Caco-2 (cell line): Measurements from ENCODE around the gene CHRNA7. TPM values are rescaled to one million over a fixed set of nuclear protein-coding genes. Genes with fewer than 3 reads are reported as not detected.

Experiments used
- BruUV-seq: library from RNA; stranded (reverse); fragments of 400-500 nt; replicated peaks from 2 replicates; lab custom pipeline; 2021; lab: Mats Ljungman, UMichigan
- CTCF ChIA-PET: fragments of 300-600 bp; sonication (Branson Sonifier 250); formaldehyde crosslinking; loops from one replicate; lab custom pipeline; 2022; ENCODE audit warnings: antibody characterized with exemption; lab: Charles Lee
- POLR2A ChIA-PET: fragments of 300-600 bp; sonication (Branson Sonifier 250); formaldehyde crosslinking; loops from one replicate; lab custom pipeline; 2022; ENCODE audit warnings: antibody characterized with exemption; lab: Charles Lee
- DNase-seq, 2 experiments: peaks; one replicate each; pipeline versions ENCODE4 v3.0.0 to v3.0.0-alpha.2; 2020 to 2022
- H3K27me3 ChIP-seq: replicated peaks from 2 replicates; pipeline ENCODE4 v1.6.0; 2011; ENCODE audit warnings: low read length; ENCODE audit not compliant: control insufficient read depth, insufficient read depth
- H3K36me3 ChIP-seq: 2 replicates; pipeline ENCODE4 v1.5.1; 2011; ENCODE audit warnings: low read length; ENCODE audit not compliant: control insufficient read depth, insufficient read depth
- H3K4me1 ChIP-seq: fragments of 250-450 bp; sonication (Bioruptor Pico); 2 replicates; pipeline ENCODE4 v1.5.1; 2020; ENCODE audit warnings: mild to moderate bottlenecking
- H3K4me3 ChIP-seq: 2 replicates; pipeline ENCODE4 v1.5.1; 2011; ENCODE audit warnings: low read depth, mild to moderate bottlenecking, control low read depth, low read length
- H3K9me3 ChIP-seq: fragments of 250-450 bp; sonication (Bioruptor Pico); 2 replicates; pipeline ENCODE4 v1.5.1; 2020; ENCODE audit warnings: mild to moderate bottlenecking, moderate library complexity
- H3K27ac Mint-ChIP-seq: one replicate; pipeline ENCODE4 v1.8.0; 2022; ENCODE audit warnings: mixed read lengths; ENCODE audit not compliant: unreplicated experiment
- H3K27me3 Mint-ChIP-seq: one replicate; pipeline ENCODE4 v1.8.0; 2022; ENCODE audit warnings: mixed read lengths; ENCODE audit not compliant: insufficient read depth, unreplicated experiment
- H3K36me3 Mint-ChIP-seq: one replicate; pipeline ENCODE4 v1.8.0; 2022; ENCODE audit warnings: mild to moderate bottlenecking, mixed read lengths; ENCODE audit not compliant: insufficient read depth, unreplicated experiment
- H3K4me1 Mint-ChIP-seq: one replicate; pipeline ENCODE4 v1.8.0; 2022; ENCODE audit warnings: low read depth, mixed read lengths; ENCODE audit not compliant: unreplicated experiment
- H3K4me3 Mint-ChIP-seq: one replicate; pipeline ENCODE4 v1.8.0; 2022; ENCODE audit warnings: mild to moderate bottlenecking, moderate library complexity, mixed read lengths; ENCODE audit not compliant: unreplicated experiment
- H3K9me3 Mint-ChIP-seq: one replicate; pipeline ENCODE4 v1.8.0; 2022; ENCODE audit warnings: mixed read lengths; ENCODE audit not compliant: unreplicated experiment
- intact Hi-C: fragments of 100-400 bp; cut with micrococcal nuclease; formaldehyde crosslinking; loops from one replicate; pipeline ENCODE4 v1.10.0; 2022; ENCODE audit not compliant: unreplicated experiment
- total RNA-seq: library from RNA; stranded (reverse); gene quantifications from 2 replicates; pipeline ENCODE4 v1.2.3, GENCODE V29; 2022
- TF ChIP-seq, protein P1 (sequence below), 2 experiments: fragments of 200-600 bp in 1 of 2; IDR thresholded peaks; 1 replicate in 1 of 2; 2 replicates in 1 of 2; pipeline versions ENCODE4 v1.5.1 to v1.8.0; 2011 to 2022; ENCODE audit warnings: antibody characterized with exemption in 1 of 2, control low read depth in 1 of 2, inconsistent platforms in 1 of 2, low read depth in 1 of 2, low read length in 1 of 2, mild to moderate bottlenecking in 1 of 2, moderate library complexity in 1 of 2; ENCODE audit not compliant: insufficient read depth in 1 of 2, severe bottlenecking in 1 of 2, unreplicated experiment in 1 of 2

The CHRNA7 gene
- total RNA-seq, 1 experiment from 2014 or later, result 0.11 TPM

DNA sequence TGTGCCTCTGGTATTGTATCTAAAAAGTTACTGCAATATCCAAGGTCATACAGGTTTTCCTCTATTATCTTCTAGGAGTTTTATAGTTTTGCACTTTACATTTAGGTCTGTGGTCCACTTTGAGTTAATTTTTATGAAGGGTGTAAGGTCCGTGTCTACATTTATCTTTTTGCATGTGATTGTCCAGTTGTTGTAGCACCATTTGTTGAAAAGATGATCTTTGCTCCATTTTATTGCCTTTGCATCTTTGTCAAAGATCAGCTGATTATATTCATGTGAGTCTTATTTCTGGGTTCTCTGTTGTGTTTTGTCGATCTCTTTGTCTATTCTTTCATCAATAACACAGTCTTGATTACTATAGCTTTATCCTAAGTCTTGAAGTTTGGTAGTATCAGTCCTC lies 6.7 kb downstream of the CHRNA7 start:
- H3K27ac Mint-ChIP-seq, result no peak overlapping the region
- Histone ChIP-seq H3K27me3 (no peaks in the 10 kb centered on the region), H3K4me3 (no peak overlapping the region), H3K4me1 (no peaks in the 10 kb centered on the region), H3K9me3 (no peaks in the 10 kb centered on the region), H3K36me3 (no peaks in the 10 kb centered on the region)
- CTCF ChIA-PET, result no interaction called here
- H3K27me3 Mint-ChIP-seq, result peaks cover 15% of the 10 kb centered on the region
- no TSS peak for BruUV-seq
- no peak overlapping the region for H3K4me3 Mint-ChIP-seq
- DNase-seq, result no peak
- intact Hi-C loops, result no loop called here
- POLR2A ChIA-PET, result no interaction called here
- TF ChIP-seq, protein P1, sequence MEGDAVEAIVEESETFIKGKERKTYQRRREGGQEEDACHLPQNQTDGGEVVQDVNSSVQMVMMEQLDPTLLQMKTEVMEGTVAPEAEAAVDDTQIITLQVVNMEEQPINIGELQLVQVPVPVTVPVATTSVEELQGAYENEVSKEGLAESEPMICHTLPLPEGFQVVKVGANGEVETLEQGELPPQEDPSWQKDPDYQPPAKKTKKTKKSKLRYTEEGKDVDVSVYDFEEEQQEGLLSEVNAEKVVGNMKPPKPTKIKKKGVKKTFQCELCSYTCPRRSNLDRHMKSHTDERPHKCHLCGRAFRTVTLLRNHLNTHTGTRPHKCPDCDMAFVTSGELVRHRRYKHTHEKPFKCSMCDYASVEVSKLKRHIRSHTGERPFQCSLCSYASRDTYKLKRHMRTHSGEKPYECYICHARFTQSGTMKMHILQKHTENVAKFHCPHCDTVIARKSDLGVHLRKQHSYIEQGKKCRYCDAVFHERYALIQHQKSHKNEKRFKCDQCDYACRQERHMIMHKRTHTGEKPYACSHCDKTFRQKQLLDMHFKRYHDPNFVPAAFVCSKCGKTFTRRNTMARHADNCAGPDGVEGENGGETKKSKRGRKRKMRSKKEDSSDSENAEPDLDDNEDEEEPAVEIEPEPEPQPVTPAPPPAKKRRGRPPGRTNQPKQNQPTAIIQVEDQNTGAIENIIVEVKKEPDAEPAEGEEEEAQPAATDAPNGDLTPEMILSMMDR (IDR thresholded peaks at IDR 0.05; ENCODE audit: insufficient read depth in 1 of 2, low read depth in 1 of 2, low read length in 1 of 2, severe bottlenecking in 1 of 2, unreplicated experiment in 1 of 2), result no peak
- no peaks in the 10 kb centered on the region for H3K9me3 Mint-ChIP-seq
- no peaks in the 10 kb centered on the region for H3K36me3 Mint-ChIP-seq
- no peaks in the 10 kb centered on the region for H3K4me1 Mint-ChIP-seq

GRCh38 chr15:32041294-32041693 lies 11.0 kb downstream of the CHRNA7 start:
- no peaks in the 10 kb centered on the region for H3K36me3 Mint-ChIP-seq
- H3K4me1 ChIP-seq, result peaks cover 4% of the 10 kb centered on the region; the same call in 1 of the 2 replicates
- POLR2A ChIA-PET, result no interaction called here
- H3K36me3 ChIP-seq, result no peaks in the 10 kb centered on the region
- no TSS peak for BruUV-seq
- no peak for DNase-seq
- H3K4me1 Mint-ChIP-seq, result no peaks in the 10 kb centered on the region
- H3K27me3 Mint-ChIP-seq, result peaks cover 12% of the 10 kb centered on the region
- no peak overlapping the region for H3K4me3 Mint-ChIP-seq
- TF ChIP-seq, protein P1 (IDR thresholded peaks at IDR 0.05; ENCODE audit: insufficient read depth in 1 of 2, low read depth in 1 of 2, low read length in 1 of 2, severe bottlenecking in 1 of 2, unreplicated experiment in 1 of 2), result no peak
- intact Hi-C loops, result no loop called here
- no peak overlapping the region for H3K4me3 ChIP-seq
- H3K27ac Mint-ChIP-seq, result no peak overlapping the region
- no peaks in the 10 kb centered on the region for H3K9me3 ChIP-seq
- CTCF ChIA-PET, result no interaction called here
- H3K9me3 Mint-ChIP-seq, result no peaks in the 10 kb centered on the region
- H3K27me3 ChIP-seq, result no peaks in the 10 kb centered on the region

DNA sequence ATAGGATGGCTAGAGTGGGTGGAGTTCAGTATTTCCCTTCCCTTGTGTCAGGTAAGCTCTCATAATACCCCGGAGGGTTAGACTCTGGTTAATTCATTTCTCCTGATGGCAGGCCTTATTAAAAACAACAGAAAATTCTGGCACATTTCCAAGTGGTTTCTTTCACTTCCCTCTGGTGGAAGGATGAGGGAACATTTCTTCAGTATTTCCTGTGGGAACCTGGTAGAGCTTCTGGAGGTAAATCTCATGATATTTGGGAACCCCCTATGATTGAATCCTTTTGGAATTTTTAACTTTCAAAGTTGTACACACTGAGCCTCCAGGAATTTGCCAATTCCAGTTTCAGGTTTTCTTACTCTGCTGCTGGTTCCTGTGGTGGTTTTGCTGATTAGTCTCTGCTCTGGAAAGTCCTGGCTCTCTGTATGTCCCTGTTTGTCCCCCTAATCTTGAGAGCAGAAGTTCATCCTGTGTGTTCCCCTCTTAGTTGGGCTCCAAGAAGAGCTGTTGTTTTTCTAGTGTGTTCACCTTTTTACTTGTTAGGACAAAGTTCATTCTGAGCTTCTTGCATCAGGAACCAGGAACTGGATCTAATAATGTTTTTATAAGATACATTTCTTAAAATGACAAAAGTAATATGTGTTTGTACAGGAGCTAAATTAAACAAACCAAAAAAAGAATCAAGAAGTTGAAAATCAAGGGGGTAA lies 12.1 kb downstream of the CHRNA7 start:
- Mint-ChIP-seq H3K9me3 (no peaks in the 10 kb centered on the region), H3K4me3 (no peak overlapping the region), H3K27ac (no peak overlapping the region), H3K27me3 (peaks cover 7% of the 10 kb centered on the region), H3K4me1 (no peaks in the 10 kb centered on the region), H3K36me3 (no peaks in the 10 kb centered on the region)
- H3K4me1 ChIP-seq, result peaks cover 4% of the 10 kb centered on the region; the same call in 1 of the 2 replicates
- ChIA-PET POLR2A (no interaction called here), CTCF (no interaction called here)
- BruUV-seq, result no TSS peak
- no peaks in the 10 kb centered on the region for H3K9me3 ChIP-seq
- intact Hi-C loops, result no loop called here
- no peak overlapping the region for H3K4me3 ChIP-seq
- TF ChIP-seq, protein P1 (IDR thresholded peaks at IDR 0.05; ENCODE audit: insufficient read depth in 1 of 2, low read depth in 1 of 2, low read length in 1 of 2, severe bottlenecking in 1 of 2, unreplicated experiment in 1 of 2), result no peak
- no peak for DNase-seq
- no peaks in the 10 kb centered on the region for H3K27me3 ChIP-seq
- H3K36me3 ChIP-seq, result no peaks in the 10 kb centered on the region
